GM12872 (cell line): ENCODE data around the gene GNB1L.

Source experiments
- CTCF ChIP-seq: IDR thresholded peaks from 3 replicates; pipeline ENCODE4 v1.5.1; 2011; ENCODE audit warnings: low read depth, mild to moderate bottlenecking, low read length, moderate library complexity; ENCODE audit not compliant: insufficient read depth

The GNB1L gene

GRCh38 chr22:19876941-19877625, 22.4 kb upstream of the GNB1L start:
- no peak for TF ChIP-seq CTCF

GRCh38 chr22:19876314-19876940, 21.8 kb upstream of the GNB1L start:
- TF ChIP-seq CTCF: no peak

- no peak for TF ChIP-seq CTCF
These were observed 21.0 kb upstream of the GNB1L start for GRCh38 chr22:19875531-19876313.

DNA sequence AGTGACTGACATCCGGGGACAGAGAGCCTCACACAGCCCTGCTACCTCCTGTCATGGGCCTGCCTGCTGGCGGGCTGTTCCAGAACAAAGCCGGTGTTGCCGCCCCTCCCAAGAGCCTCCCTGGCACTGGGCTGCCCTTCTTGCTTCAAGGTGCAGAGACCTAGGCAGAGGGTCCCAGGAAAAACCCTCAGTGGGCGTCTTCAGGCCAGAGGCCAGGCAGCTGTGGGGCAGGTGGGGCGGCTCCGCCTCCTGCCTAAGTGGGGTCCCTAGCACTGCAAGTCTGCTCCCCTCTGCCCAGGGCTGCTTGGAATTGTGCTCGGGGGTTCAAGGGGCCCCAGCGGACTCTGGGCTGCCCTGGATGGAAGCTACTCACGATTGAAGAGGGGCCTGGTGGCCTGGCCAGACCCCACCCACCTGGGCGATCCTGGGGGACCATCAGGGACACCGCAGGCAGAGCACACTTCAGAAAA, 20.4 kb upstream of the GNB1L start:
- TF ChIP-seq CTCF: no peak

- no peak for TF ChIP-seq CTCF
These were observed 19.8 kb upstream of the GNB1L start for GRCh38 chr22:19874307-19875060.

- TF ChIP-seq CTCF: no peak
These were observed 19.3 kb upstream of the GNB1L start for GRCh38 chr22:19873960-19874306.
